ENCODE data around the gene ASPG.

Gene ASPG

DNA sequence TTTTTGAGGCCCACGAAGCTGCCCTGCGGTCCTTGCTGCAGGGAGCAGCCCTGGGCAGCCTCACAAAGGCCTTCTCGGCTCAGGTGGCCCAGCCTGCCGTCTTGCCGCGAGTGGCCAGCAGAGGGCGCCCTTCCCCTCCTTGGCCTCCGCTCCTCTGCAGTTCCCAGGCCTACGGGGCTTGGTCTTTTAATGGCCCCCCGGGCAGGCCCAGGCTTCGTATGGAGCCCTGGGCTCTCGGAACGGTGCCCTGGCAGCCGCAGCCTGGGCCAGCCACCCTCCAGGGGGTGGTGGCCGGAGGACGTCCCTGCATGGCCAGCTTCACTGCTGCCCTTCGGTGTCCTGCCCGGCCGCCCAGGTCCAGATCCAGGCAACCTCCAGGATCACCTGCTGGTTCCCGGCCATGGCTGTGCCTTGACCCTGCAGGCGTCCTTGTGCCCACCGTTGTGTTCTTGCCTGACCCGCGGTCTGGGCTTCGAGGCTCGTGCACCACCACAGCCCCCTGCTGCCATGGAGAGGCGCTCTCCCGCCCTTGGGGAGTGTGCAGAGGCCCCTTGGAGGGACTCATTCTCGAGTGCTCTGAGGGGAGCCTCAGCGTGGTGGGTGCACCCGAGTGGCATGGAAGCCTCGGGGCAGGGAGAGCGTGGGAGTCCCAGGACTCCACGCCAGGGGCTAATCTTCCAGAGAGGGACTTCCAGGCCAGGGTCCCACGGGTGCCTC is 9.4 kb downstream of the ASPG start:
- peak in 1 of 2 donors; percentile 7 for DNase-seq

DNA sequence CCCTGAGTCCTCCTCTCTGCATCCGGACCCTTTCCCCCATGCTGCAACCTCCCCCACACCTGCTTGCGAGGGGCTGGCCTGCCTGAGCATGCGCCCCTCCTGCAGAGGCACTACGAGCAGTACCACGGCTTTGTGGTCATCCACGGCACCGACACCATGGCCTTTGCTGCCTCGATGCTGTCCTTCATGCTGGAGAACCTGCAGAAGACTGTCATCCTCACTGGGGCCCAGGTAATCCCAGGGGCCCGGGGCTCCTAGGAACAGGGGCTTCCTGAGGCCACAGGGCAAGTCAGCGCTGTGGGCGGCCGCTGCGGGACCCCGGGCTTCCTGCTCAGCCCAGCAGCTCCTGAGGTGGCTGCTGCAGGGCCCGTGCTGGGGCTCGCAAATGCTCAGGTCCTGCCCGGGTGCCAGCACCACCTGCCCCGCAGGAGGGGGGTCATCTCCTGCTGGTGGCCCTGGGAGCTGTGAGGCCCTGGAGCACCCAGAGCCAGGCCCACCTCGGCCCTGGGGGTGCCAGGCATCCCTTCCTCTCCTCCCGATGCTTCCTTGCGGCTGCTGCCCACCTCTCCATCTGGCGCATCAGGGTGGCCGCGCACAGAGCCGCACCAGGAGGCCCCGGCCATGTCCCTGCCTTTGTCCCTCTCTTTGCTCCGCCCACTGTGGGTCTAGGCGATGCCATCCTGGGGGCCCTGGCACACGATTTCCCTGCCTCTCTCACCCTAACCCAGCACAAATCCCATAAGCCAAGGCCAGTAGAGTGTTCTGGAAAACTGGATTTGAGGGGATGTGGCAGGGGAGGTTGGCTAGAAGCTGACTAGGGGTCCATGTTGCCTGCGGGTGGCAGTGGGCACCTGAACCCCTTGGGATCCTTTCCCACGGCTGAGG is 10.2 kb downstream of the ASPG start:
- no peak for DNase-seq

DNA sequence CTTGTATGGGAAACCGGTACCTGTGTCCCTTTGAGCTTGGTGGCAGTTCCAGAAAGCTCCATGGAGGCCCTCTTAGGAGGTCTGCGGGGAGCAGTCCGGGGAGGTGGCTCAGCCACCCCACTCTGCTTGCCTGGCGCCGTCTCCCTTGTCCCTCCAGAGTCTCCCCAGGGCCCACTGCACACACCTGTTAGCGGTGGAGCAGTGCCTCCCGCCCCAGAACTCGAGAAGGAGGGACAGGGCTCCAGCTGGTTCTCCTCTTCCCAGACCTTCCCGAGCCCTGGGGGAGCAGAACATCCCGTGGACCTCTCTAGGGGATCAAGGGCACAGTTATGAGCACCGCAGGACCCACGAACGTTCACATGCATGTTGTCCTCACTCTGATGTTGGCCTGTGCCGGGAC is 10.8 kb downstream of the ASPG start:
- no peak for DNase-seq

DNA sequence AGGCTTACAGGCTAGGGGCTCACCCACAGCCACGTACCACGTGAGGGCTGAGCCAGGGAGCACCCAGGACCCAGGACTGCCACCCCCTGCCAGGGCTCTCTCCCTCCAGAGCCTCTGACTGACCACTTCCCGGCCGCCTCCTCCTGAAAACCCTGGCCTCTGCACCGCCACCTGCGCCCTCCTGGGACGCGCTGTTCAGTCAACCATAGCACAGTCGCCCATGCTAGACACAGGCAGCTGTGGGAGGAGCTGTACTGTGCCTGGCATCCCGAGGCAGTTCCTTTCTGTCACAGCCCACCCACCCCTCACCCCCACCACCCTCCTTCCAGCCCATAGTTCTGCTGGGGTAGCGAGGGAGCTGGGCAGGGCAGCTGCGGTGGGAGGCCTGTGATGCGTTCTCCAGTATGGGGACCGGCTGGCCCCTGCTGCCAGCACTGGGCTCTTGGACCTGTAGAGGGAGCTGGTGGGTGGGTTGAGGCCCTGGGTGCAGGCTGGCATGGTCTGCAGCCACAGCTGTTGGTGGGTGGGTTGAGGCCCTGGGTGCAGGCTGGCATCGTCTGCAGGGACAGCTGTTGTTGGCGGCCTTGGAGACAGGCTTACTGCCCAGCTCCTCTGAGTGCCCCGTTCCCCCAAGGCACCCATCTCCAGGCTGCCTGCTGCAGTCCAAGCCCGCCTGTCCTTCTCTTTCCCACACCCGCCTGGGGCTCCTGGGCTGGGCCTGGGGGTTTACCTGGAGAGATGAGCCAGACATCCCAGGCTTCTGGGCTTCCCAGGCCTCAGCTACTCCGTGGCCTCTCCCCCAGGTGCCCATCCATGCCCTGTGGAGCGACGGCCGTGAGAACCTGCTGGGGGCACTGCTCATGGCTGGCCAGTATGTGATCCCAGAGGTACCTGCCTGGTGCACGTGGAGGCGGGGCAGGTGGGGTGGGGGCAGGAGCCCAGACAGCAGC is 11.5 kb downstream of the ASPG start:
- no peak for DNase-seq

DNA sequence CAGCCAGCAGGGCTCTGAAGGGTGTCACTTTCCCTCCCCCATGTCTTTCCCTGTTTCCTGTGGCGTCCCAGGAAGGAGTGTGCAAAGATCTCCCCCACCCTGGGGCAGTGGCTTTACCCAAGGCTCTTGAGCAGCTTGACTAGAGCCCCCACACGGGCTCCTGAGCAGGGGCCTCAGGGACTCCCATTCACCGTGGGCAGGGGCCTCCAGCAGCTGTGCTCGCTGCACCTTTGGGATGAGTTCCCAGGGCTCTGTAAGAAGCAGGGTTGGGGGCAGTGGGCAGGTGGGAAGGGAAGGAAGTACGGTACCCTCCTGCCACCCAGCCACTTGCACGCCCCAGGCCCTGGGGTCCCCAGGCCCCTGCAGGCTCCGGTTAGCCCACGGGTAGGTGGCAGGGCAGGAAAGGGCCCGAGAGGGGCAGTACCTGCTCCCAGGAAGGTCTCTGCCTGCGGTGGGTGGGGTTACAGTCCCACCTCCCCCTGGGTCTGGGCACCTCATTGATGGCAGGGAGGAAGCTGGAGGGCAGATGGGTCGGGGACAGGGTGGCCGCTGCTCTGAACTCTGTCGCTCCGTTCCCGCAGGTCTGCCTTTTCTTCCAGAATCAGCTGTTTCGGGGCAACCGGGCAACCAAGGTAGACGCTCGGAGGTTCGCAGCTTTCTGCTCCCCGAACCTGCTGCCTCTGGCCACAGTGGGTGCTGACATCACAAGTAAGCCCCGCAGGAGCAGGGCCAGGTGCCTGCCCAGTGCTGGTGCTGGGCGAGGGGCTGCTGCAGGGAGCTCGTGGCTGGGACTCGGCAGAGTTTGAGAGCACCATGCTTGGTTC is 13.0 kb downstream of the ASPG start:
- DNase-seq: no peak

DNA sequence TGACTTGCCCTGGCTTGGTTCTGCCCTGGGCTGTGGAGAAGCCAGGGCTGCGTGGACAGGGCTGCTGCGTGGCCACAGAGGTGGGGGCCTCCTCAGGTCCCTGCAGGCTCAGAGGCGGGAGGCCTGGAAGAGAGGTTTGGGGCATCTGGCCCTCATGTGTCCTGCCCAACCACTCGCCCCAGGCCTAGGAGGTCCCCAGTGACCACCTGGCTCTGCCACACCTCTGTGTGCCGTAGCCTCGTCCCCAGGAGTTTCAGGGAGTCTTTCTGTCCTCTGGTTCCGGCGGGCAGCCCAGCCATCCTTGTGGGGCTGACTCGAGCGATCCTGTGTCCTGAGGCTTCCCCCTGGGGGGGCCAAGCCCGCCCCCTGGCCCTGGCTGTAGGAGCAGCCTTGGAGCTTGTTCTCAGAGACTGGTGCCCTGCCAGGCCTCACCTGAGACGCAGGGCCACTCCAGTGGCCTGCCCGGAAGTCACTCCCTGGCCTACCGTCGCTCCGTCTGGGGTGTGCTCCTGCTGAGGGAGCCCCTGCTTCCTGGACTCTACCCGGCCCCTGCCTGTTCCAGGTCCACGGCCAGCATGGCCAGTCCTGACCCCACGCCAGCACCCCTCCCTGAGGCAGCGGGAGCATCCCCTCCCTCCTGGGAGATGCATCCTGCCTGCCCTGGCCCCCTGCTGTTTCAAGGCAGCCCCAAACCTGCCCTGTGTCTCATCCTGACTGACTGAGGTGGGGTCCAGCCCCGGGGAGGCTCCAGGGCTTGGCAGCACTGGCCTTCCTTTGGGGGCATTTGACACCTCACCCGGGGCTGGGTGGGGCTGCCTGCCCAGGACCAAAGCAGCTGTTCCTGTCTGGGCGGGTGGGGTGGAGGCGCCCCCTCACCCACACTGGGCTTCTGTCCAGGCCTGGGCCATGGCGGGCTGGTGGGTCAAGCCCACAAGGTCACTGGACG is 13.9 kb downstream of the ASPG start:
- no peak for DNase-seq

DNA sequence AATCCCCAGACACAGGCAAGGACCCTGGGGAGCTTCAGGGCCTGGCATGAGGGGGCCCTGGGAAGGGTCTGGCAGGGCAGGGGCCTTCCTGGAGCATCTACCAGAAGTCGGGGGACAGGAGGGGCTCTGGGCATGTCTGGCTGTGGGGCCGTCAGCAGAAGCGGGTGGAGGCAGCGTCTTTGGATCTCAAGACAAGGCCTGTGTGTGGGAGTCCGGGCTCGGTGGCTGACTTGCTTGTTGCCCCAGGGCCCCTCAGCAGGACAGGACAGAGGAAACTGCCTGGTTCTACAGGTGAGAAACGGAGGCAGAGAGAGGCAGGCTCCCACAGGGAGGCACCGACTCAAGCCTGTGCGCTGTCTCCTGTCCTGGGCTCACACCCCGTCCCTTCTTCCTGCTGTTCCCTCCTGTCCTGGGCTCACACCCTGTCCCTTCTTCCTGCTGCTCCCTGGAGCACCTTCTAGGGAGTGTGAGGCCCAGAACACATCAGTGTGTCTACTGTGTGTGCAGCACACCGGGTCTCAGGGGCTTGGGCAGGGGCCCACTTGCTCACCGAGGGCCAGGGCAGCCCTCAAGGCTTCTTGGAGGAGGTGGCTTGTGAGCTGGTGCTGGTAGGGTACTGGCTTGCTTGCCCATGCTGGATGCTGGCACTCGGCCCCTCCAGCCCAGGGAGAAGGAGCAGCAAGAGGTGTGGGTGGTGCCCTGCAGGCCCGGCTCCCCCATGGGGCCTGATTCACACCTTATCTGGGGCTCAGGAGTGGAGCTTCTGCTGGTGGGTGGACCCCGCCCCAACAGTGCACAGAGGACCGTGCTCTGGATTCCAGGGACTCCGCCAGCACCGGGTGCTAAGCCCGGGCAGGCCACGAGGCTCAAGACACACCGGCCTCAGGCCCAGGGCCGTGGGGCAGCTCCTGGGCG is 14.9 kb downstream of the ASPG start:
- no peak for DNase-seq

DNA sequence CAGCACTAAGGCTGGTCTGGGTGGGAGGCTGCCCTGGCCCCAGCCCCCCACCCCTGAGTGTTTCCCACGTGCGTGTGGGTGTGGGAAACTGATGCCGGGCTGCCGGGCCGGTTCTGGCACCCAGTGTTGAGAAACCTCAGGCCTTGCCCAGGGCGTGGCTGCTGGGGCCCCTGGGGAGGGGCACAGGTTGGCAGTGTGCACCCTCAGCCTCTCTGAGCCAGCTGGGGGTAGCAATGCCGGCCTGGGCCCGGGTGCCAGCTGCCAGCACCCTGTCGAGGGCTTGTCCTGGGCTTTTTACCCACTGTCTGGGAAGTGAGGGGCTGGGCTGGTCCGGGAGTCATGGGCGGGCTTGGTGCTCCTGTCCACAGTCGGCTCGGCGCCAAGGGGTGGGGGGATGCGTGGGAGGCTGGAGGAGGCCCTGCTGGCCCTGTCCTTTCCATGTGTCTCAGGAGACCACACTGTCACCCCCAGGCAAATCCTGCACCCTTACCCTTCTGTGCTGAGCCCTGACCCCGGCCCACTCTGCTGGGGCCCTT is 15.7 kb downstream of the ASPG start:
- no peak for DNase-seq

DNA sequence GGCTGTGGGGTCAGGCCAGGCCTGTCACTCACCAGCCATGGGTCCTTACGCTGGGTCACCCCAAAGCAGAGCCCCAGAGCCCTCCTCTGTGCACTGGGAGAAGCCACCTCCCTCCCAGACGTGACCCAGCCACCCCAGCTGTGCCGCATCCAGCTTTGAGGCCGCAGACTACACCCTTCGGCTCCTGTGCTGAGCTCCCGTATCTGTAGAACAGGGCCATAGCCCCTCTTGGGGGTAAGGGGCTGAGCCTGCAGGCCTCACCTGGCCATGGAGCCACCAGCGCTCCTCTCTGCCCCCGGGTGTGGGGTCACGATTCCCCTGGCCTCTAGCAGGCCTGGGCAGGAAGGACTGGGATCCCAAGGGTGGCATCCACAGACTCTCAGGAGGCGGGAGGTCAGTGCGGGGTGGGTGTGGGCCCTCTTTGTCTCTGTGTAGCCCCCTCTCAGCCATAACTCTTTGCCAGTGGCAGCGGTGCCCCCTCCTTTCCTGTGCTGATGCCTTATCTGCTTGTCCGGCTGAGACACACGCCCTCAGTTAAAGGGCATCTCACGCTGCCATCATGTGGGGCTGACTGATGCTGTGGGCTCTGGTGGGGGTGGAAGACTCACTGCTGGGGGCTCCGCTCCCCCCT is 16.3 kb downstream of the ASPG start:
- DNase-seq: no peak

DNA sequence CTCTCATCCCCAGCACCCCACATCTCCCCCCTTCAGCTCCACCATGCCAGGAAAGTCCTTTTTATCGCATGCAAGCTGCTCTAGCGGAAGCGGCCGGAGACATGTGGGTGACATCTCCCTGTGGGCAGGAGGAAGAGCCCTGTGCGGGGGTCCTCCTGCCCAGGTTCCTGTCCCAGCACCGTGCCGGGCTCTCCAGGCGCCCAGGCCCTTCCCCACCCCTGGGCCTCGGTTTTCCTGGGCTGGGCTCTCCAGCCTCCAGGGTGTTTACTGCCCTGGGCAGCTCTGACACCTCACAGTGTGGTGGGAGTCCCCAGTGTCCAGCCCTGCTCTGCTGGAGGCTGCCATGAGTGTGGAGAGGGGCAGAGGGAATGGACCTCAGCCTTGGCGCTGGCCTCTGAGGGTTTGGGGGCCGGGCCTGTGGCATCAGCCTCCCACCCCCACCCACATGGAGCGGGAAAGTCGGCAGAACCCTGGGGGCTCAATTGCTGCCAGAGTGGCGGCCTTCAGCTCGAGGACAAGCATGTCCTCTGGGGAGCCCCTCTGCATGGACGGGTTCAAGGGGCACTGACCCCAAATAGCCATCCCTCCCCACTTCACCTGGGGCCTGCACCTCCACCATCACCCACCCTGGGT is 16.9 kb downstream of the ASPG start:
- no peak for DNase-seq

DNA sequence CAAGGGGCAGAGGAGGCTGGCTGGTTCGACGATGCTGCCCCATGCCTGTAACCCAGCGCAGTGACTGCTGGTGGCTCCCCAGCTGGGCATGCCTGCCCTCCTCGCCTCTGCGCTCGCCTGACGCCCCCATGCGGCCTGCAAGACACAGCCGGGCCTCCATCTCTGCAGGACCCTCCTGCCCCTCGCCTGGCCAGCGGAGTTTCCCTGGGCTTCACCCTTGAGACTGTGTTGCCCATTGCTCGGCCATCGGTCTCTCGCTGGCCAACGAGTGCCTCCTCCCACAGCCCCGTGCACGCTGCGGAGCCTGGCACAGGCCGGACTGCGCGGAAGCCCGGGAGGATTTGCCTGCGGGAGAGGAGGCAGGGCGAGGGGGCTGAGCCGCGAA is 17.6 kb downstream of the ASPG start:
- DNase-seq: no peak

DNA sequence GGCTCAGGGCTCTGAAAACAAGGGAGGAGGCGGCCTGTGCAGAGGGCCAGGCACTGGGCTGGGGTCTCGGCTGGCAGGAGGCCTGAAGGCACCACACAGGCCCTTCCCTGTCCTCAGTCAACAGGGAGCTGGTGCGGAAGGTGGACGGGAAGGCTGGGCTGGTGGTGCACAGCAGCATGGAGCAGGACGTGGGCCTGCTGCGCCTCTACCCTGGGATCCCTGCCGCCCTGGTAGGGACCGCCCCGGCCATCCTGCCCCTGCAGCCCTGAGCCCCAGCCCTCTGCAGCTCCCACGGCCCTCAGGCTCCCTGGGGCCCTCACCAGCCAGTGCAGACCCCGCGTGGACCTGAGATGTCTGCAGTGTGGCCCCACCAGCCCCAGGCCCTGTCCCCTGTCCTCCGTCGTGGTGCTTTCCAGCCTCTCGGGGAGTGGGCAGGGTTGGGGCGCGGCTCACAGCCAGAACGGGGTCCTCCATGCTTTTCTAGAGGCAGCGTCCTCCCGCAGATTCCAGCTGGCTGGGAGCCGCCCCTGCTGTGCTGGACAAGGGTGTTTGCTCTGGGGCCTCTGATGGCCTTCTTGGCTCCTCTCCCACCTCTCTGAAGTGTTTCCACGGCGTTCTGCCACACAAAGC is 18.1 kb downstream of the ASPG start:
- DNase-seq: no peak

DNA sequence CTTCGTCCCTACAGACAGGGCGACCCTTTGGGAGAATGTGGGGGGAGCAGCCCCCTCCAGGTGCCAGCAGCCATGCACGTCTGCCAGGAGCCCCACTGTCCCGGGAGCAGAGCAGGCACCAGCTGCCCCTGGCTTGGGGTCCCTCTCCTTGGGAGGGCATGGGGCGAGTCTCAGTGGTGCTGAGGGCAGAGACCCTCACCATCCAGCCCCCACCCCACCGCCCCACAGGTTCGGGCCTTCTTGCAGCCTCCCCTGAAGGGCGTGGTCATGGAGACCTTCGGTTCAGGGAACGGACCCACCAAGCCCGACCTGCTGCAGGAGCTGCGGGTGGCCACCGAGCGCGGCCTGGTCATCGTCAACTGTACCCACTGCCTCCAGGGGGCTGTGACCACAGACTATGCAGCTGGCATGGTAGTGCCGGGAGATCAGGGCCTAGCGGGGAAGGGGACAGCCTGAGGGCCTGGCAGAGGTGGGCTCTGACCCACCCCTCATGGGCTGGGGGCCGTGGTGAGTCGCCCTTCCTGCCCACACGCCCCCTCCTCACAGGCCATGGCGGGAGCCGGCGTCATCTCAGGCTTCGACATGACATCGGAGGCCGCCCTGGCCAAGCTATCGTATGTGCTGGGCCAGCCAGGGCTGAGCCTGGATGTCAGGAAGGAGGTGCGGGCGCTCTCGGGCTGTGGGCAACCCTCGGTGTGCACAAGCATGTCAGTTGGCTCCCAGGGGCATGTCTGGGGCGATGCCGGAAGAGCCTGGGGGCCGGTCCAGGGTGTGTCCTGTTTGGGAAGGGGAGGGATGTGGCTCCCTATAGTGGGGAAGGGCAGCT is 18.8 kb downstream of the ASPG start:
- DNase-seq: no peak

DNA sequence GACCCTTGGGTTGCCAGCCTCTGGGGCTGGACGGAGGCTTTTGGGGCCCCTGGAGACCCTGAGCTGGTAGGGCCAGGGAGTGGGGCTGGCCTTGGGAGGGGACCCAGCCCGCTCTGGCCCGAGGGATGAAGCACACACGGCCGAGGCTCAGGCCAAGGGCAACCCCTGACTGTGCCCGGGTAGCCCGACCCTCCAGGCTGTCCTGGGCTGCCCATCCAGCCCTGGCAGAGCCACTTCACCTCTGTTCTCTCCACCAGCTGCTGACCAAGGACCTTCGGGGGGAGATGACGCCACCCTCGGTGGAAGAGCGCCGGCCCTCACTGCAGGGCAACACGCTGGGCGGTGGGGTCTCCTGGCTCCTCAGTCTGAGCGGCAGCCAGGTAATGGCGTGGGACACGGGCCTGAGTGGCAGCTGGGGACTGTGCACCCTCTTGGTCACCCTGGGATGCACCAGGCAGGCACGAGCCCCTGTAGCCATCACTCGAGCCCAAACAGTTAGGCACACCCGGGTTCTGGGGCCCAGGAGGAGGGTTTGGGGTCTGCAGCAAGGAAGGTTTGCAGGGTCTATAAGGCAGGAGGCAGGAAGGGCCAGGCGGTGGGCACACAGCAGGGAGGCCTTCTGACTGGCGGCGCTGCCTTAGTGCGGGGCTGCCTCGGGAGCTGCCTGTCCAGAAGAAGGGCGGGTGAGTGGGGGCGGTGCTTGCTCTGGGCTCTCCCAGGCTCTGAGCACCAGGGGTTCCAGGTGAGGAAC is 19.7 kb downstream of the ASPG start:
- no peak for DNase-seq

DNA sequence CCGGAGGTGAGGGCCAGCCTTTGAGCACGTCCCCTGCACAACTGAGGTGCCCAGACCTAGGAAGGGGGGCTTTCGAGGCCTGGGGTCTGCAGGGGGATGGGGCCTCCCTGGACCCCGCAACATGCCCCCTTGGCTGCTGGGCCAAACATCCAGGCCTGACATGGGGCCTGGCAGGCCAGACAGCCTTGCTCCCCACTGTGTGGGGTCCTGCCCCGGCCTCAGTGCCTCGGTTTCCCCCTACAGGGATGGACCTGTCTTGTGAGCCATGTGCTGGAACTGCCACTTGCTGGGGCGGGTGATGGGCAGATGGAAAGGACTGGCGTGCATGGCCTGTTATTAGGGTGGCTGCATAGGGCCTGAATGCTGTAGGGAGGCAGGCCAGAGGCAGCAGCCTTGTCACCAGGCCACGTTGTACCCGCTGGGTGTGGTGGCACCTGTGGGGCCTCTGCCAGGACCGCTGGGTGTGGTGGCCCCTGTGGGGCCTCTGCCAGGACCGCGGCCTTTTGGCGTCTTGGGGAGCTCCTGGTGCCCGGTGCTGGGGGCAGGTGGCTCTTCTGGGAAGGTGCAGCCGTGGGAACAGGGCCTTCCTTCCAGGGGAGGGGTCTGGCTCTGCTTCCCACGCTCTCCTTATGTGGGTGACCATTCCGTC is 20.4 kb downstream of the ASPG start:
- DNase-seq: no peak

DNA sequence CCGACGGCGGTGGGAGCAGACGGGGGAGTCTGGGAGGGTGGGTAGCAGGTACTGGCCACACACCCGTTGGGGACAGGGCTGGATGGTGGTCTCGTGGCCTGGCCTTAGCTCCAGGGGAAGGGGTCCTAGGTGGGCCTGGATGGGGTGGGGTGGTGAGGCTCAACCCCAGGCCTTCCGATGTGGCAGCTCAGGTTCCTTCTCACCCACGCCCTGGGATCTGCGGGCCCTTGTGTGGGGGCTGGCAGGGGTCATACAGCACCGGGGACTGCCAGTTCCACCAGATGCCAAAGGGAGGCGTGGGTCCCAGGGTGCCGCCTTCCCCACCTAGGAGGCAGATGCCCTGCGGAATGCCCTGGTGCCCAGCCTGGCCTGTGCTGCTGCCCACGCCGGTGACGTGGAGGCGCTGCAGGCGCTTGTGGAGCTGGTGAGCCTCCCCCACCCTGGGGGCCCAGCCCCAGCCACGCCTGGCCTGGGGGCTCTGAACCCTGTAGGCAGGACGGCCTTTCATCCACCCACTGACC is 21.0 kb downstream of the ASPG start:
- DNase-seq: no peak

All from hippocampal formation (tissue), 2 donors.